HG02588 (cell line): ENCODE results near the gene GIPC1.

ENCODE experiments used
- ATAC-seq: cut with Tn5 transposase; IDR thresholded peaks from one replicate; pipeline ENCODE4 v1.9.1; 2021; ENCODE audit warnings: mild to moderate bottlenecking, moderate library complexity; ENCODE audit not compliant: unreplicated experiment

The GIPC1 gene

DNA sequence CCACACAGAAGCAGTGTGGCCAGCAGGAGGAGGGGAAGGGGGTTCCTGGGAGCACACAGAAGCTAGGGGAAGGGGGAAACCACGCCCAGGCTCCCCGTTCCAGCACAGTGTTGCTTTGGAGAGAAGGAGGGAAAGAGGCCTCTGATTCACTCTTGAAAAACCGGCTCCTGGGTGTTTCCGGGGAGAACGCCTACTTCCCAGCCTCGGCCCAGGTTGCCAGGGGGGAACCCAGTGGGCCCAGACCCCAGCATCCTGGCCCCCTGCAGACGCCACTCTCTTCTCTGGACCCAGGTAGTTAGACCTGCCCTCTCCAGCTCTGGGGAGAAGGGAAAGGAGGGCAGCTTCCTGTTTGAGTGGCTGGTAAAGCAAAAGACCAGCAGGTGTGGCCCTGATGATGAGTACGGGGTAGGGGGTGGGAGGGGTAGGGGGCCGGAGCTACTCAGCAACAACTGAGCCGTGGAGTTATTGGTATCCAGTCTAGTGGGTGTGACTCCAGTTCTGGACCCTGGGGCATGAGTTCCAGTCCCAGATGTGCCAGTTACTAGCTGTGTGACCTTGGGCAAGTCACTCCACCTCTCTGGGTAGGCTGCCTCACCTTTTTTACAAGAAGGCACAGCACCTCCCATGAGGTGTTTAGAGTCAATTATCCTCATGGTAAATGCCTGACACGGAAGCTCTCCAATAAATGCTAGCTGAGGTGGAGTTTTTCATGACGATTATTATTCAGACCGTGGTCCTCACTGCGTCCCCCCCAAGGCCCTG lies 836 bp downstream of the GIPC1 start:
- ATAC-seq, result no peak

DNA sequence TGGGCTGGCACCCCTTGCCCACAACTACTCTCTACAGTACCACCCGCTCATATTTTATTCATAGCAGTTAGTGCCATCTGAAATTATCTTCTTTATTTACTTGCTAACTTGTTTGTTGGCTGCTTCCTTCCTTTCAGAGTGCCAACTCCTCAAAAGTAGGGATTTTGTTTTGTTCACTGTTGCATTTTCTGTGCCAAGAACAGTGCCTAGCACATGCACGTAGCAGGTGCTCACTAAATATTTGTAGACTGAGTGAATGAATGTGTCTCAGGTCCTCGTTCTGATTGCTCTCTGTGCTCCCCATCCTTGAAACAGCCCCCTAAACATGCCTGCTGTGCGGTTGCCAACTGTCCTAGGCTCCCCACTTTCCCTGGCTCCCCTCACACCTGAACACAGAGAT lies 1.5 kb downstream of the GIPC1 start:
- no peak for ATAC-seq

DNA sequence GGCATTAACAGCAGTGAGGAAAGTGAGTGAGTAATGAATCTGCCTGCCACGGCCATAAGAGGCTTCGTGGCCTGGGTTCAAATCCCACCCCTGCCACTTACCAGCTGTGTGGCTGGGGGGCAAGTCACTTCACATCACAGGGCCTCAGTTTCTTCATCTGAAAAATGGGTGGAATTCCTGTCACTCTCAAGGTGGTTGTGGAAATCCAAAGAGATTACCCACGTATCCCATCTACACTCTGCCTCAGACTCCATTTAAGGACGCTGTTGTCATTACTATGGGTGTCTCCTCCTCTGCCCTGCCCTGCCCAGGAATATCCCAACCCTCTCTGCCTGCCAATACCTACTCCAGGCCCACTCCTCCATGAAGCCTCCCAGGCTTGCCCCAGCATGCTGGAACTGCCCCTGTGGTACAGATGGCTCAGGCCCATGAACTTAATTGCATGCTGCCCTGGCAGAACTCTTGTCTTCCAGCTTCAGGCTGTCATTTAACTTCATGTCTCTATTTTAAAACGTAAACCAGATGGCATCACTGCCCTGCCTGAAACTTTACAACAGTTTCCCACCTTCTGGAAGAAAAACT lies 3.1 kb downstream of the GIPC1 start:
- no peak for ATAC-seq

GRCh38 chr19:14487370-14488125 lies 8.4 kb downstream of the GIPC1 start:
- ATAC-seq, result no peak

- ATAC-seq, result no peak
These were observed 13.6 kb downstream of the GIPC1 start for GRCh38 chr19:14482172-14482941.

GRCh38 chr19:14480700-14481079 lies 15.2 kb downstream of the GIPC1 start:
- ATAC-seq, result no peak

- ATAC-seq, result no peak
These were observed 15.8 kb downstream of the GIPC1 start for GRCh38 chr19:14479975-14480699.

DNA sequence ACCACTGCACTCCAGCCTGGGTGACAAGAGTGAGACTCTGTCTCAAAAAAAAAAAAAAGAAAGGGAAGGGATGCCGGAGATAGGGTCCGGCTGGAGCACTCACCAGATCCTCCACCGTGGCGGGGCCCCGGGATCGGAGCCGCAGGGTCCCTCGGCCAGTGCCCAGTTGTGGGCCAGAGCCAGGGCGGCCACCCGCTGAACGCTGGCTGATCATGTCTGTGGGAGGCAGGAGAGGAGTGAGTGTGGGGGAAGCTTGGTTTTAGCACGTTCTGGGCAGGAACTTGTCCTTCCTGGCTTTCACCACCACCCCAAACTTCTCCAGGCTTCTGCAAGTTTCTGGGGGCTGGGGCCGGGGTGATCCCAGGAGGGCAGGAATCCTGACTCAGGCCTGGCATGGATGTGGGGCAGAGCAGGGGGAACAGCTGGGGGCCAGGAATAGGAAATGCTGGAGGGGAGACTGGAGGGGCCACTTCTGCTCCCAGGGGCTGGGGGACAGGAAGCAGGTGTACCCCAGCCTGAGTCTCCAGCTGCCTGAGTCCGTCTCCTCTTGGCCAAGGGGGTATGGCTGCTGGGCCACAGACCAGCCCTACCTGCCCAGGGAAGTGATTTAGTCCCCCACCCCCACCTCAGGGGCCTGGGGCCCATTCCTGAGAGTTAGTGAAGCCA lies 16.5 kb downstream of the GIPC1 start:
- ATAC-seq, result no peak

DNA sequence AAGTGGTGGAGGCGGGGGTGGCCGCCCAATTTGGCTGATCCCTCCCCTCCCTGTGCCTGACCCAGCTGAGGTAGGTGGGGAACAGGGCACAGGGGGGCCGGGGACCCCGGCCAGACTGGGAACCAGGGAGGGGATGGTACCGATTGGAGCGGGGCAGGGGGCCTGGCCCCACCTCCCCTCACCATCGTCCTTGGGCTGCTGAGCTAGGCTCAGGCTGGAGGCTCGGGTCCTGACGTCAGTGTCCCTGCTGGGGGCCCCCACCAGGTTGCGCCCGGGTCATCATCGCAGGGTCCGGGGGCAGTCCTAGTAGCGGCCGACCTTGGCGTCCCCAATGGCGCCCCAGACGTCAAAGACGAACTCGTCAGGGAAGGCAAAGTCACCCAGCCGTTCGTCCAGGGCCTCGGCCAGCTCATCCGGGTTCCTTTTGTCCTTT lies 17.8 kb downstream of the GIPC1 start:
- no peak for ATAC-seq

DNA sequence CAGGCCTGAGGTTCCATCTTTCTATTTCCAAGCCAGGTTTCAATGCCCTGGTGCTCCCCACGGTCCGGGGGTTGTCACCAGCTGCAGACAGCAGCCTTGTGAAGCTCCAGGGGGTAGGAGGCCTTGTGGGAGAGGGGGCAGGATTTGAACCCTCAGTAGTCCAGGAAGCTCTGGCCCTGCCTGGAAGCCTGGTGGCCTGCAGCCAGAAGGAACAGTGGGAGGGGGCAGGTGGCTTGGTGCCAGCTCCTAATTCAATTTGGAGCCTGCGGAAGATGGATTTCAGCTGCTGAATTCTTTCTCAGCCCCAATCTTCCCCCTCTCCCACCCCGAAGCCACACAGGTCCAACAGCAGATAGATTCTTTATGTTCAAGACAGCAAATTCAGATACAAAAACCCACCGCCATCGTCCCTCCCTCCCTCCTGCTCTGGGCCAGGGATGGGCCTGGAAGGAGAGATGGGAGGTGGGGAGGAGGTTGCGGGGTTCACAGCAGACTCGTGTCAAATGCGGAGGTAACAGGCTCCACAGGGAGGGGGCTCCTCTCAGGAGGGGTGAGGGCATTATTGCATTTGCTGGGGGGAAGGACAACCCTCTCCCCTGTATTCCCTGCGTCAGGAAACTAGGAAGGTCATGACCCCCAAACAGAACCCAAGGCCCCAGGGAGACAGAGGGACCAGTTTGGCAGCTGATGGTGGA lies 18.4 kb downstream of the GIPC1 start:
- ATAC-seq, result no peak

- no peak for ATAC-seq
These were observed 19.1 kb downstream of the GIPC1 start for GRCh38 chr19:14476673-14477401.

DNA sequence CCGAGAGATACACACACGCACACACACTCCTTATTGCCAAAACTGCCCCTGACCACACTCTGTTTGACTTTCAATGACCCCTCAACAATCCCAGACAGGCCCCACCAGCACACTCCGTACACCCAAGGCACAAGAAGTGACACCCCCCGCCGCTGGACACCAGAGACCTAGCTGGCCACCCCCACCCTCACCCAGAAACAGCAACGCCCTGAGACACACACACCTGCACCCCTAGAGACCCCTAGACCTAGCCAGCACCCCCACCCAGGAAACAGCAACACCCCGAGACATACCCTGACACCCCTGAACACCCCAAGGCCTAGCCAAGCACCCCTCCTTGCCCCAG lies 19.6 kb downstream of the GIPC1 start:
- ATAC-seq, result no peak

DNA sequence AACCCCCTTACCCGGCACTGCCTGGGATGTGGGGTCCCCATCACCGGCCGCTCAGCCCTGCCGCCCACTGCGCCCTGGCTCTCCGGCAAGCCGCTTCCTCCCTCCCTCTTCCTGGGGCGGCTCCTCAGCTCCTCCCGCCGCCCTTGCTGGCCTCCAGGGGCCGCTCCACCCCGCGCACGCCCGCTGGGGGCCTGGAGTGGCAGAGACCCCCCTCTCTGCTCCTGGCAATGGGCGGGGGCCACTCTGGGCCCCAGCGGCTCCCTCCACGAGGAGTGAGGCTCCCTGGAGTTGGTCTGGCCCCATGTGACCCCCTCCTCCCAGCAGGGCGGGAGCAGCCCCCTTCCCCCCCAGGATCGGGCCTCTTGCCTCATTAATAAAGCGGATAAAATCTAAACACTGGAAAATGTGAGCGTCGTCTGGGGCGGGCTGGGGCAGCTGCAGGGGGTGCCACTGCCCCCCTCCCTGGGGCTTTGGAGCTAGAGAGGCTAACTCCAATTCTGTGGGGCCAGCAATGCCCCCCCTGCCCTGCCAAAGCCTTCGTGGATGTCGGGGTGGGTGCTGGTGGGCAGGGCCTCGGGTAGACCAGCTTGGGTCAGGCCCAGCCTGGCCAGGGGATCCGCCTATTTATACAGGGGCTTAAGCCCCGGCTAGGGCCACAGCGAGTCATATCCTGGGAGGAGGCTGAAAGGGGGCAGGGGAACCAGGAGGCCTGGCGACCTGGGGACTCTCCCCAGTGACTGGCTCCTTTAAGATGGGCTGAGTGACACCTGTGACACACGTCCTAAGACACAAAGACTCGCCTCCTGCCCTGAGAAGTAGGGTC lies 20.5 kb downstream of the GIPC1 start, which contains the start of gene PTGER1:
TSS of gene PTGER1 (minus strand) at position 104 of the 823 bp plus-strand sequence. CDS start 1,034 bp downstream, outside the sequence.
- no peak for ATAC-seq

DNA sequence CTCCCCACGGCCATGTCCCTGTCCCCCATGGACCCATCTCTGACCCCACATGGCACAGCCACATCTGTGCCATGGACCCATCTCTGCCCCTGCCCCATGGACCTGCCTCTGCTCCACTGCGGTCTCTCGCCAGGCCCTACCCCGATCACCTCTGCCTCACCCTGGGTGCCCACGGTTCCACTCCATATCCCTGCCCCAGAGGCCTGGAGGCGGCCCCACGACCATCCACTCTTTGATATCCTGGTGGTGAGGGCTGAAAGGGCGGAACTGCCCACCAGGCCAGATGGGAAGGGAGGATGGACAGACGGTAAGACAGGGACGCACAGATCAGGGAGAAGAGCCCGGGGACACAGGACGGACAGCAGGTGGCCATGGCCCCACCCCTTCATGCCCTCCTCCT lies 21.1 kb downstream of the GIPC1 start:
- ATAC-seq, result no peak

DNA sequence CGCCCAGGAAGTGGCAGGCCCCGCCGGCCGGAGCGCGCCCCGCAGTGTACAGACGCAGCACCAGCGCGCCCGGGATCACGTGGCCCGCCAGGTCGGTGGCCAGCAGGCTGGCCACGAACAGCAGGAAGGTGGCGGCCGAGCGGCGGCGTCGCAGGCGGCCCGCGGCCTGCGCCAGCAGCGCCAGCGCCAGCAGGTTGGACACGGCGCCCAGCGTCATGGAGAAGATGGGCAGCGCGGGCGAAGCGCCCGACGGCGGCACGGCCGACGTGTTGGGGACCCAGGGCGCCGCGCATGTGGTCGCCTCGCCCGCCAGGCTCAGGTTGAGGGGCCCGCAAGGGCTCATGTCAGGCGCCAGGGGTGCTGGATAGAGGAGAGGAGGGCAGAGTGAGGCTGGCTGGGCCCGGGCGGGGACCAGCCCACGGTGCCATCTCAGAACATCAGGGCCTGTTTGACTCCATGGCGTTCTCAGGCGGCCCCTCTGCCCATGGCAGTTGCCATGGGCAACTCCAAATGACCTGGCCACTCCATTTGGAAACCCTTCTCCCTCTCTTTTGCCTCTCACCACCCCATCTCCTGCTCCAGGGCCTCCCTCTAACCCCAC lies 21.8 kb downstream of the GIPC1 start:
- ATAC-seq, result no peak

- no peak for ATAC-seq
These were observed 22.6 kb downstream of the GIPC1 start for GRCh38 chr19:14473073-14473977.
